GM12872 (cell line): Measurements from ENCODE around the gene ZNF438.

Source experiments
- CTCF ChIP-seq: IDR thresholded peaks from 3 replicates; pipeline ENCODE4 v1.5.1; 2011; ENCODE audit warnings: low read depth, mild to moderate bottlenecking, low read length, moderate library complexity; ENCODE audit not compliant: insufficient read depth

ZNF438 gene

GRCh38 chr10:30894221-30894620, 137.4 kb downstream of the ZNF438 start:
- TF ChIP-seq CTCF = no peak

- no peak for TF ChIP-seq CTCF
Measured at GRCh38 chr10:30893208-30893607, 138.5 kb downstream of the ZNF438 start.

GRCh38 chr10:30887839-30888238, 143.8 kb downstream of the ZNF438 start:
- no peak for TF ChIP-seq CTCF

- no peak for TF ChIP-seq CTCF
Measured at GRCh38 chr10:30885423-30885822, 146.2 kb downstream of the ZNF438 start.

- no peak for TF ChIP-seq CTCF
Measured at GRCh38 chr10:30883751-30884150, 147.9 kb downstream of the ZNF438 start.

GRCh38 chr10:30883116-30883515, 148.5 kb downstream of the ZNF438 start:
- TF ChIP-seq CTCF = no peak

- TF ChIP-seq CTCF = no peak
Measured at GRCh38 chr10:30882281-30882680, 149.4 kb downstream of the ZNF438 start.

- TF ChIP-seq CTCF = no peak
Measured at GRCh38 chr10:30878920-30879319, 152.7 kb downstream of the ZNF438 start.
